Stomach (tissue), 4 donors: Measurements from ENCODE around the gene BTBD17.

Source experiments
- EP300 ChIP-seq: sonication (generic); formaldehyde crosslinking; IDR thresholded peaks from one replicate; pipeline ENCODE4 v1.6.1; 2017; ENCODE audit warnings: antibody characterized with exemption
- POLR2A ChIP-seq, 4 donors: fragments of 450-650 bp; IDR thresholded peaks; one replicate each; pipeline ENCODE4 v1.6.1; 2016; ENCODE audit warnings: antibody characterized with exemption in 4 of 4, control low read depth in 2 of 4, mild to moderate bottlenecking in 1 of 4, moderate library complexity in 1 of 4
- POLR2AphosphoS5 ChIP-seq, 3 donors: sonication (generic); formaldehyde crosslinking; IDR thresholded peaks; one replicate each; pipeline ENCODE4 v1.6.1; 2016; ENCODE audit warnings: antibody characterized with exemption in 3 of 3
- TF ChIP-seq, protein P1 (sequence below), 7 experiments: fragments of 450-650 bp in 4 of 7; fragments of 200-600 bp in 3 of 7; sonication (generic) in 3 of 7; IDR thresholded peaks; one replicate each; pipeline ENCODE4 v1.5.1; 2016 to 2019; ENCODE audit warnings: antibody characterized with exemption in 7 of 7, control low read depth in 2 of 7, mild to moderate bottlenecking in 1 of 7

DNA sequence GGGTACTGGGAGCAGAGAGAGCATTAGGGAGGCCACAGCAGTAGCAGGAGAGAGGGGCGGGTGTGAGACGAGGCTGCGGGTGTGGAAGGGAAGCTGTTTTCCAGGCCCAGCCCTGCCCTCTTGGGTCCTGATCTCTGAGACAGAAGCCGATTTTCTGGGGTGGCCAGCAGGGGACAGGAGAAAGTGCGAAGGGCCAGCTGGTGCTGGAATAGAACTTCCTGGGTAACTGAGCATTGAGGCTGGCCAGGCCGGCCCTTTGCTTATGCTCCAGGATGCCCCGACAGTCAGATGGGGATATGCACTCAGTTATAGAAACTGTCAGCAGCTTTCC is 804 bp downstream of the BTBD17 start:
- TF ChIP-seq, protein P1, sequence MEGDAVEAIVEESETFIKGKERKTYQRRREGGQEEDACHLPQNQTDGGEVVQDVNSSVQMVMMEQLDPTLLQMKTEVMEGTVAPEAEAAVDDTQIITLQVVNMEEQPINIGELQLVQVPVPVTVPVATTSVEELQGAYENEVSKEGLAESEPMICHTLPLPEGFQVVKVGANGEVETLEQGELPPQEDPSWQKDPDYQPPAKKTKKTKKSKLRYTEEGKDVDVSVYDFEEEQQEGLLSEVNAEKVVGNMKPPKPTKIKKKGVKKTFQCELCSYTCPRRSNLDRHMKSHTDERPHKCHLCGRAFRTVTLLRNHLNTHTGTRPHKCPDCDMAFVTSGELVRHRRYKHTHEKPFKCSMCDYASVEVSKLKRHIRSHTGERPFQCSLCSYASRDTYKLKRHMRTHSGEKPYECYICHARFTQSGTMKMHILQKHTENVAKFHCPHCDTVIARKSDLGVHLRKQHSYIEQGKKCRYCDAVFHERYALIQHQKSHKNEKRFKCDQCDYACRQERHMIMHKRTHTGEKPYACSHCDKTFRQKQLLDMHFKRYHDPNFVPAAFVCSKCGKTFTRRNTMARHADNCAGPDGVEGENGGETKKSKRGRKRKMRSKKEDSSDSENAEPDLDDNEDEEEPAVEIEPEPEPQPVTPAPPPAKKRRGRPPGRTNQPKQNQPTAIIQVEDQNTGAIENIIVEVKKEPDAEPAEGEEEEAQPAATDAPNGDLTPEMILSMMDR (IDR thresholded peaks at IDR 0.05): no peak
- TF ChIP-seq EP300 (no peak), POLR2A (IDR thresholded peaks at IDR 0.05) (no peak), POLR2AphosphoS5 (IDR thresholded peaks at IDR 0.05) (no peak)
